ENCODE results near the gene EFCAB14.
"Not testable (repeated sequence)": the region's sequence is repeated elsewhere in the genome, so short reads cannot be mapped to it uniquely, and the experiment has no call there.

EFCAB14 gene

DNA sequence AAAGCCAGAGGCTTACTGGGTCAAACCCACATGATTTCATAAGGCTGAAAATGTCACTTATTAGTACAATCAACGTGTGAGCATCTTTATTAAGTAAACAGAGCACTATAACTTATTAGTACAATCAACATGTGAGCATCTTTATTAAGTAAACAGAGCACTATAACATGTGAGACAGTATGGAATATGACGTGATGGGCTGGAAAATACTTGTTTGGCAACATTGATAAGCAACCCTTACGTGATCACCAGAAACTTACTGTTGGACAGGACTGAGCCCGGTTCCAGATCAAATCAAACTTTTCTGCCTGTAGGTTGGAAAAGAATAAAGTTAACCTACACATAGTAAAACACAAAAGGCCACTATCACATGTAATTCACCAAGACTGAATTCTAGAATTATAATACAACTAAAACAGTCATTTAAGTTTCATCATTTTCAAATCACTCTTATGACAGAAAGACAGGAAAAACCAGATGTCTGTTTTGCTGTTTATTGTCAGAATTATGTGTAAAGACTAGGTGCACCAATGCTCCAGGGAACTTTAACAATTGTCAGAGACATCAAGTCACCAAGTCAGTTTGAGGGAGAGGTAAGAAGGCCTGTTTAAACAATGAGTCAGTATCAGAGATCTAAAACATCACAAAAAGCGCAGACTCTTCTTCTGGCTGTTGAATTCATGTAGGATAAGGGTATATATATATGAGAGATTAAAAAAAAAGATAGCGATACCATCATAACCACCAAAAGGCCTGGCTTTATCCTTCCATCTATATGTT is 66.4 kb downstream of the EFCAB14 start:
- DNase-seq = no peak

GRCh38 chr1:46651152-46651551 is 67.8 kb downstream of the EFCAB14 start:
- not testable (repeated sequence) for DNase-seq

GRCh38 chr1:46650491-46650890 is 68.4 kb downstream of the EFCAB14 start:
- DNase-seq = no peak

GRCh38 chr1:46649764-46650163 is 69.2 kb downstream of the EFCAB14 start:
- no peak for DNase-seq

DNA sequence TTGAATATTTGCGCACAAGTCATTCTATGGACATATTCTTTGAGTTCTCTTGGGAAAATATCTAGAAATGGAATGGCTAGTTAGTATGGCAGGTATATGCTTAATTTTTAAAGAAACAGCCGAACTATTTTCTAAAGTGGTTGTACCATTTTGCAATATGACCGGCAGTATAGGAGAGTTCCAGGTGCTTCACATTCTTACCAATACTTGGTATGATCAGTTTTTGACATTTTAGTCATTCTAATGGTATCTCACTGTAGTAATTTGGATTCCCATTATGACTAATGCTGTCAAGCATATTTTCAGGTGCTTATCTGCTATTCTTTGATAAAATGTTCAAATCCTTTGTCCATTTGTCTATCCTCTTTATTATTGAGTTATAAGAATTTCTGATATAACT is 71.3 kb downstream of the EFCAB14 start:
- no peak for DNase-seq

DNA sequence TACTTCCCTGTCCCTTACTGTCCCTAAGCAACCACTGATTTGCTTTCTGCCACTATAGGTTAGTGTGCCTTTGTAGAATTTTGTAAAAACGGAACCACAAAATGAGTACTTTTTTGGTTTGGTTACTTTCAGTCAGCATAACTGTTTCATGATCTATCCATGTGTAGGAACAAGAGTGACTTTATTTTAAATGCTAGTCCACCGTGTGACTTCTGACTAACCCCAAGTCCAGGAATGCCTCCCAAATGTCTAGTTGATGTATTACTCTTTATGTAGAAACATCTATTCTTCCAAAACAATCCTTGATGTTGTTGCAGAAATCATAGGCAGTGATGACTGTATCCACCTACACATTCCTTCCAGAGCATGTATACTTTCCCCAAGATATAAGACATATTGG is 72.1 kb downstream of the EFCAB14 start:
- no peak for DNase-seq

- DNase-seq = no peak
Measured at GRCh38 chr1:46646331-46646730, 72.6 kb downstream of the EFCAB14 start.

GRCh38 chr1:46645815-46646214 is 73.1 kb downstream of the EFCAB14 start:
- no peak for DNase-seq

- DNase-seq = peak; percentile 46
Measured at GRCh38 chr1:46643368-46643775, 75.5 kb downstream of the EFCAB14 start.

- no peak for DNase-seq
Measured at GRCh38 chr1:46642115-46642680, 76.7 kb downstream of the EFCAB14 start.

DNA sequence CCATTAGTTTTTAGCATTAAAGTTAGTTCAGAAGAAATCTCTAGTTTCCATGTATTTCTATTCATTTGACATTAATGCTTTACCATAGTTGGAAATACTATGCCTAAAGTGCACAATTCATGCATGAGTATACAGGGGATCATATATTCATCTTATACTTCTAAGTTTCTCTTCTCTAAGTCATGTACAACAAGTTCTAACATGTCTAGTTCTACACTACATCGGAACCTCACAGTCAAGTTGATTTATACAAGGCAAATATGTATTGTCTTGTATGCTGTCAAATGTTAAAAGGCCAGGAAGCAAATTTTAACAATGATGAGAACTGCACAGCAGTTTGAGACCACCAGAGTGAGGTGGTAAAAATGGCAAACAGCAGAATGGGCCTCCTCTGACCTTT is 79.4 kb downstream of the EFCAB14 start:
- DNase-seq = no peak

DNA sequence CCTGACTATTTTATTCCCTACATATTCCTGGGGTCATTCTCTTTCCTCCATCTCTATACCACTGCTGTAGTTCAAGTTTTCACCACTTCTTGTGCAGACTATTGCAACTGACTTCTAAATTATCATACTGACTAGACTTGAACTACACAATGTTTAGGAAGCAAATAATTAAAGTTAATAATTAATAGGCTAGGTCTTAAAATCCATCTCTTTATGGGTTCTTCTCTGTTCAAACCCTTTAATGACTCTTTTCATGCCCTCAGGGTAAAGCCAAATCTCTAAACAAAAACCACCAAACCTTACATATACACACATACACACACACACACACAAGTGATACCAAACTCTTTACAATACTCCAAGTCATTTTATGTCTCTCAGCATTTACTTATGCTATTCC is 80.0 kb downstream of the EFCAB14 start:
- no peak for DNase-seq

- DNase-seq = no peak
Measured at GRCh38 chr1:46637444-46638083, 81.3 kb downstream of the EFCAB14 start.

DNA sequence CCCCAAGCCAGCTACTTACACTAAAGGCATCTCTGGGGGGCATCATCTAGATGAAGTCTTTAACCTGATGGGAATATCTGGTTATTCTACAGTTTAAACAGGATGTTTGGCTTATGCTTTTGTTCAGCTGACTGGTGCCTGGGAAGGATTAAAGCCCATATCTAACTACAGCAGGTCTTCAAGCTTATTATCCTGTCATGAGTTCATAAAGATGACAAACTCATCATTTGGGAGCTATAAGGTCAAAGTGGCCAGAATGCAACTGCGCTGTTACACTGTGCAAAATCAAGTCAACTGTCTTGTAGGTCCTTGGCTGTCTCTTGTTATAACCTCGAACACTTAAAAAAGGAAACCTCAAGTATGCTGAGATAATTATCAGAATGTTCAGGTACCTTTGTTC is 83.7 kb downstream of the EFCAB14 start:
- DNase-seq = no peak

GRCh38 chr1:46630719-46631118 is 88.2 kb downstream of the EFCAB14 start:
- DNase-seq = no peak
